ENCODE results near the gene NCOA1.

Gene NCOA1

DNA sequence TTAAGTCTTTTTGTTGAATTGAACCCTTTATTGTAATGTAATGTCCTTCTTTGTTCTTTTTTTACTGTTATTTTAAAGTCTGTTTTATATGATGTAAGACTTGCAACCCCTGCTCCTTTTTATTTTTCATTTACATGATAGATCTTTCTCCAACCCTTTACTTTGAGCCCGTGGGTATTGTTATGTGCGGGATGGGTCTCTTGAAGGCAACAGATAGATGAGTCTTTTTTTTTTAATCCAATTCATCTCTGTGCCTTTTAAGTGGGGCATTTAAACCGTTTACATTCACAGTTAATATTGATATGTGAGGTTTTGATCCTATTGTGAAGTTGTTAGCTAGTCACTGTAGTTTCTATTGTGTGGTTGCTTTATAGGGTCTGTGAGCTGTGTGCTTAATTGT lies 120.6 kb downstream of the NCOA1 start:
- Histone ChIP-seq H3K9me3 (ENCODE audit: control insufficient read depth, low read length) (no peaks in the 10 kb centered on the region), H3K4me1 (ENCODE audit: control insufficient read depth, insufficient read depth, low read length, poor library complexity, severe bottlenecking) (no peaks in the 10 kb centered on the region), H3K27ac (ENCODE audit: low read depth, low read length, severe bottlenecking) (no peak overlapping the region), H3K36me3 (ENCODE audit: control insufficient read depth, insufficient read depth, low read length) (no peaks in the 10 kb centered on the region), H3K4me3 (ENCODE audit: extremely low read depth, insufficient read depth, low read length, poor library complexity, severe bottlenecking) (no peak overlapping the region)
- no CpG with 5 or more reads among the region's 3 CpGs for WGBS, 2 experiments (ENCODE audit: insufficient coverage in 2 of 2)

DNA sequence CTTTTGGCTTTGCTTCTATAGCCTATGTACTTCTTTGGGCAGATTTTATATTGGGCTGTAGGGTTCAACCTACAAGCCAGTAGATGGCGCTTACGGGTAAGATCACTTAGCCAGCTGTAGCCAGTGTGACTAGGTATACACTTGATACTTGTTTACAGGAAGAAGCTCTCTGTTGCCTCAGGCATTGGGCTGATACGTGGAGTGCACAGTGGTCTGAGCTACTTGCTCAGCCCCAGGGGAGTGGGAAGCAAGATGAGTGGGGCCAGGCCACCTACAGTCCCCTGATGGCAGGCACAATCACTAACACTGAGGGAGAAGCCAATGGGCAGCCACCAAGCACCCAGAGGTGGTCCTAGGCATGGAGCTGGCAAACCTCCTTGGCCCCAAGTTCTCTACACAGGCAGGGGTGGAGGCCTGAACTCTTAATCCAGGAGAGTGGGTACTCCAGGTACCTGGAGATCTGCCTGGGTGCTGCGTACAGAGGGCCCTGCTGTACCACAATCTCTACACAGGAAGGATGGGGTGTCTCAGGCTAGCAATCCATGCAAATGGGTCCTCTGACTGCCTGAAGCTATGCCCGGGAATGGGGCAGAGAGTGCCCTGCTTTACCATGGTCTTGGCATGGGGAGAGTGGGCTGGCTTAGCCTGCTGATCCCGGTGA lies 122.2 kb downstream of the NCOA1 start:
- no peaks in the 10 kb centered on the region for H3K36me3 ChIP-seq (ENCODE audit: control insufficient read depth, insufficient read depth, low read length)

DNA sequence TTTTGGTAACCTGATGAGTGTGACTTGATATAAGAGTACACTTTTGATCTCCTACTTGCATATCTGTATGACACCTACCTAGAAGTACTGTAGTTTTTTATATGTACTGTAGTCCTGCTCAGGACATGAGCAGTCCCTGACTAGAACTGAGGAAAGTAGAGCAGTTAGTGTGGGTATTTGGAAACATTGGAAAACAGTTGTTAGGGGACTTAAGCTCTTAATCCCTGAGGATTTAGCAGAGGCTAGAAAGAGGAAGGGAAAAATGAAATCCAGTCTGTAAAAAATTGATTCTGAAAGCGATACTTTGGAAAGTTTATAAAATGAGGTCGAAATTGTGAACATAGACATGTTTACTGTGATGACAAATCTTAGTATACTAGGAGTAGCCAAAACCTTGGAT lies 125.6 kb downstream of the NCOA1 start:
- Histone ChIP-seq H3K27ac (ENCODE audit: low read depth, low read length, severe bottlenecking) (no peak overlapping the region), H3K36me3 (ENCODE audit: control insufficient read depth, insufficient read depth, low read length) (no peaks in the 10 kb centered on the region), H3K4me1 (ENCODE audit: control insufficient read depth, insufficient read depth, low read length, poor library complexity, severe bottlenecking) (no peaks in the 10 kb centered on the region), H3K4me3 (ENCODE audit: extremely low read depth, insufficient read depth, low read length, poor library complexity, severe bottlenecking) (no peak overlapping the region), H3K9me3 (ENCODE audit: control insufficient read depth, low read length) (no peaks in the 10 kb centered on the region)
- WGBS, 2 experiments (ENCODE audit: insufficient coverage in 2 of 2) = 74 to 100% methylated on average over 1 to 2 of the region's 2 CpGs

More for the DNA sequence above, 122.2 kb downstream of the NCOA1 start:
- Histone ChIP-seq H3K9me3 (ENCODE audit: control insufficient read depth, low read length) (no peaks in the 10 kb centered on the region), H3K27ac (ENCODE audit: low read depth, low read length, severe bottlenecking) (no peak overlapping the region), H3K4me3 (ENCODE audit: extremely low read depth, insufficient read depth, low read length, poor library complexity, severe bottlenecking) (no peak overlapping the region), H3K4me1 (ENCODE audit: control insufficient read depth, insufficient read depth, low read length, poor library complexity, severe bottlenecking) (no peaks in the 10 kb centered on the region)
- WGBS, 2 experiments (ENCODE audit: insufficient coverage in 2 of 2) = 49 to 71% methylated on average over 4 to 5 of the region's 6 CpGs

DNA sequence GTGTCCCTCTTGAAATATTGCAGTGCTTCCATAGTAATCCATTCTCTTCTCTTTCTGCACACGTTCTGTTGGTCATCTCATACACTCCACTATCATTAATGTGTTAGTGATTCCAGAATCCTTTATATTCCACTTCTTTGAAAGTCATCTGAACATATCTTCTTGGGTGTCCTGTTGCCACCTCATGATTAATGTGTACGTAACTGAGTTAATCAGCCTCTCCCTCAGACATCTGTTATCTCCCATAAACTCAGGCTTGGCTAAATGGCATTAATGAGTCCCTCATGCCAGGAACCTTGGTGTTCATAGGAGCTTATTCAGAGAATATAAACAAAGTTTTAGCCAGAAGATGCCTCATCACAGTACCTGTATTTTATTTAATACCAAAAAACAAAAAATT lies 126.4 kb downstream of the NCOA1 start:
- H3K4me3 ChIP-seq (ENCODE audit: extremely low read depth, insufficient read depth, low read length, poor library complexity, severe bottlenecking) = no peak overlapping the region
- H3K4me1 ChIP-seq (ENCODE audit: control insufficient read depth, insufficient read depth, low read length, poor library complexity, severe bottlenecking) = no peaks in the 10 kb centered on the region
- no peaks in the 10 kb centered on the region for H3K9me3 ChIP-seq (ENCODE audit: control insufficient read depth, low read length)
- no peaks in the 10 kb centered on the region for H3K36me3 ChIP-seq (ENCODE audit: control insufficient read depth, insufficient read depth, low read length)
- H3K27ac ChIP-seq (ENCODE audit: low read depth, low read length, severe bottlenecking) = no peak overlapping the region
- 80 to 100% methylated on average over 1 of the region's 2 CpGs for WGBS, 2 experiments (ENCODE audit: insufficient coverage in 2 of 2)

DNA sequence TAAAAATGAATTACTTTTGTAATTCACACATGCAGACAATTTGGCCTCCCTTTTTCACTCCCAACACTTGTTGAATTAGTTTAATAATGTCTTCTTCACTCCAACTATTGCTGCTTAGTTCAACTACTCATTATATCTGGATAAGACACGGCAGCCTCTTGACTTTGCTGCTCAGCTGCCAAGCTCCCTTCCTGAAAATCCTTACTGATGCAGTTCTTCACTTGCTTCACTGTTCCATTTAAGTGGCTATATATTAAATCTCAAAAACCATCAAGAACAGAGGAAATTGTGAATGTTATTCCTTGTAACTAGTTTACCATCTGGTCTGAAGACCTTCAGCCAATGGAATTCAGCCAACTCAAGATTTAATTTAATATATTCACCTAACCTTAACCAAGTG lies 127.1 kb downstream of the NCOA1 start:
- no peak overlapping the region for H3K4me3 ChIP-seq (ENCODE audit: extremely low read depth, insufficient read depth, low read length, poor library complexity, severe bottlenecking)
- no peaks in the 10 kb centered on the region for H3K36me3 ChIP-seq (ENCODE audit: control insufficient read depth, insufficient read depth, low read length)
- no peaks in the 10 kb centered on the region for H3K9me3 ChIP-seq (ENCODE audit: control insufficient read depth, low read length)
- H3K4me1 ChIP-seq (ENCODE audit: control insufficient read depth, insufficient read depth, low read length, poor library complexity, severe bottlenecking) = no peaks in the 10 kb centered on the region
- 75% methylated on average over 1 of the region's 1 CpG; no CpG with 5 or more reads in 1 of the 2 experiments for WGBS, 2 experiments (ENCODE audit: insufficient coverage in 2 of 2)
- H3K27ac ChIP-seq (ENCODE audit: low read depth, low read length, severe bottlenecking) = no peak overlapping the region

DNA sequence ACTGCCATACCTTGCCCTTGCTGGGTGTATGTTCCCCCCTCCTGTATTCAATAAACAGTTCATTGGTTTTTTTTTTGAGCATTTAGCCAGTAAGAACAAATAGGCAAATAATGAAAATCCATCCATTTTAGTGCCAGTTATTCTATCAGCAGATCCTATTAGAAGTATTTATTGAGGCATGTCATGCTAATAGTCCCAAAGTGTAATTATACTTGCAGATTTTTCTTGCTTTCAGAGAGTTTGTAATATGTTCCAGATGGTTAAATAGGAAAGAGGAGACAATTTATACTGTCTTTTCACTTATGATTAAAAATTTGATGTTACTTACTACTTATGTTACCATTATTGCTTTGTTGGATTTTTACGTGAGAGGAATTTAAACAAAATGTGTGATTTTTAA lies 127.6 kb downstream of the NCOA1 start:
- no peak overlapping the region for H3K4me3 ChIP-seq (ENCODE audit: extremely low read depth, insufficient read depth, low read length, poor library complexity, severe bottlenecking)
- H3K36me3 ChIP-seq (ENCODE audit: control insufficient read depth, insufficient read depth, low read length) = no peaks in the 10 kb centered on the region
- H3K27ac ChIP-seq (ENCODE audit: low read depth, low read length, severe bottlenecking) = no peak overlapping the region
- WGBS, 2 experiments (ENCODE audit: insufficient coverage in 2 of 2) = no CpG with 5 or more reads among the region's 1 CpG
- H3K9me3 ChIP-seq (ENCODE audit: control insufficient read depth, low read length) = no peaks in the 10 kb centered on the region
- no peaks in the 10 kb centered on the region for H3K4me1 ChIP-seq (ENCODE audit: control insufficient read depth, insufficient read depth, low read length, poor library complexity, severe bottlenecking)

DNA sequence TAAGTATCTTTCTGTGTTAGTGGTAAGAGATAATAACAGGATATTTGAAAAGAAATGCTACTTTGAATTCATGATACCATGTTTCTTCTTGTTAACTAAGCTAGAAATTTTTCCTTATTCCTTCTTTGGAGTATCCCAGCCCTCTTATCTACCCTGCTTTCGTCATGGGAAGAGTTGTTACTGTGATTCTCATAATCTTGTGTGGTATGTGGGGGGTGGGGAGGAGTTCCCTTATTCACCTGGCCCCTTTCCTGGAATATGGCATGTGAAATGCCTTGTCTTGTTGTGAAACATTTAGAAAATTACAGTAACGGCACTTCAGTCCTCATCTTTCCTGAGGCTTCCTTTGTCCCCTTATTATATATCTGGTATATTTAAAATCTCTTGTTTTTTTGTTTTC lies 129.9 kb downstream of the NCOA1 start:
- Histone ChIP-seq H3K36me3 (ENCODE audit: control insufficient read depth, insufficient read depth, low read length) (no peaks in the 10 kb centered on the region), H3K4me1 (ENCODE audit: control insufficient read depth, insufficient read depth, low read length, poor library complexity, severe bottlenecking) (no peaks in the 10 kb centered on the region), H3K4me3 (ENCODE audit: extremely low read depth, insufficient read depth, low read length, poor library complexity, severe bottlenecking) (no peak overlapping the region), H3K9me3 (ENCODE audit: control insufficient read depth, low read length) (no peaks in the 10 kb centered on the region), H3K27ac (ENCODE audit: low read depth, low read length, severe bottlenecking) (no peak overlapping the region)
- WGBS, 2 experiments (ENCODE audit: insufficient coverage in 2 of 2) = no CpG with 5 or more reads among the region's 2 CpGs

DNA sequence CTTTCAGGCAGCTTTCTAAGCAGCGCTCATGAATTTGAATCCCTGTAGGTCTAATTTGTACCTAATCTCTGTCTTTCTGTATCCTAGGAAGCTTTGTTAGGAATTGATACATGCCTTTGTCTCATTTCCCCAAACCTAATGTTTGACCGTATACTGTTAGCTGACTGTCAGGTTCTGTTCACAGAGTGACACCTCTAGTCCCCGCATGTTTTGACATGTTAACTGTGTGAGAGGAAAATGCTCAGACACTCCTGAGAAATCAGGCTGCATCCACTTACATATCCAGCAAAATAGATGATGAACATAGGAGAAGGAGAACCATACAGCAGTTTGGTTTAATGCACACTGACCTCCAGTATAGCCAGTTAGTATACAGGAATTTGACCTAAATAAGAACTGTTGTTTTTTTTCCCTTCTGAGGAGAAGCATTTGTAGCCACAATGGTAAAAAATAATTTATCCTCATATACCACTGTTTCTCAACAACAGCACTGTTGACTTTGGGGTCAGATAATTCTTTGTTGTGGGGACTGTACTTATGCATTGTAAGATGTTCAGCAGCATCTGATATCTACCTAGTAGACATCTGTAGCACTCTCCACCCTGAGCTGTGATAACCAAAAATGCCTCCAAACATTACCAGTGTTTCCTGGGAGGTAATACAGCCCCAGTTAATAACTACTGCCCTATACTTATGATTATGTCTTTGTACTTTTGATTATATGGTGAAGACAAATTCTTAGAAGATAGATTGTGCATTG lies 130.9 kb downstream of the NCOA1 start:
- WGBS, 2 experiments (ENCODE audit: insufficient coverage in 2 of 2) = no CpG with 5 or more reads among the region's 3 CpGs
- Histone ChIP-seq H3K4me3 (ENCODE audit: extremely low read depth, insufficient read depth, low read length, poor library complexity, severe bottlenecking) (no peak overlapping the region), H3K9me3 (ENCODE audit: control insufficient read depth, low read length) (no peaks in the 10 kb centered on the region), H3K27ac (ENCODE audit: low read depth, low read length, severe bottlenecking) (no peak overlapping the region), H3K36me3 (ENCODE audit: control insufficient read depth, insufficient read depth, low read length) (no peaks in the 10 kb centered on the region), H3K4me1 (ENCODE audit: control insufficient read depth, insufficient read depth, low read length, poor library complexity, severe bottlenecking) (no peaks in the 10 kb centered on the region)

DNA sequence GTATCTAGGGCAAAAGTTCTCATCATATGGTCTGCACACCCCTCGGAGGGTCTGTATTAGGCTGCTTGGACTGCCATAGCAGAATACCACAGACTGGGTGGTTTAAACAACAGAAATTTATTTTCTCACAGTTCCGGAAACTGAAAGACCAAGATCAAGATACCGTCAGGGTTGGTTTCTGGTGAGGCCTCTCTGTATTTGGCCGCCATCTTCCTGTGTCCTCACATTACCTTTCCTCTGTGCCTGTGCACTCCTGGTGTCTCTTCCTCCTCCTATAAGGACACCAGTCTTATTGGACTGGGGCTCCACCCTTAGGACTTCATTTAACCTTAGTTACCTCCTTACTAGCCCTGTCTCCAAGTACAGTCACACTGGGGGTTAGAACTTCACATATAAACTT lies 132.5 kb downstream of the NCOA1 start:
- H3K27ac ChIP-seq (ENCODE audit: low read depth, low read length, severe bottlenecking) = no peak overlapping the region
- no peaks in the 10 kb centered on the region for H3K4me1 ChIP-seq (ENCODE audit: control insufficient read depth, insufficient read depth, low read length, poor library complexity, severe bottlenecking)
- WGBS, 2 experiments (ENCODE audit: insufficient coverage in 2 of 2) = 88 to 98% methylated on average over 3 to 4 of the region's 4 CpGs
- H3K4me3 ChIP-seq (ENCODE audit: extremely low read depth, insufficient read depth, low read length, poor library complexity, severe bottlenecking) = no peak overlapping the region
- H3K9me3 ChIP-seq (ENCODE audit: control insufficient read depth, low read length) = no peaks in the 10 kb centered on the region
- no peaks in the 10 kb centered on the region for H3K36me3 ChIP-seq (ENCODE audit: control insufficient read depth, insufficient read depth, low read length)

DNA sequence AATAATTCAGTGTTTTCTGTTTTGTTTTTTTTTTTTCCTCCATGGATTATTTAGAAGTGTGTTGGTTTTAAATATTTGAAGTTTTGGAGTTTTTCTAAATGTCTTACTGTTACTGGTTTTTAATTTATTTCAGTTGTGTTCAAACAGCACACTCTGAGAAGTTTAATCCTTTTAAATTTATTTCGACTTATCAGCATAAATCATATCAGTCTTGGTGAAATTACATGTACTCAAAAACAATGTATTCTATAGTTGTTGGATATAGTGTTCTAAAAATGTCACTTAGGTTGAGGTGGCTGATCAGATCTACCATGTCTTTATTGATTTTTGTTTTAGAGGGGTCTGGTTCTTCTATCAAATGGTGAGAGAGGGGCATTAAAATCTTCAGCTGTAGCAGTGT lies 134.7 kb downstream of the NCOA1 start:
- Histone ChIP-seq H3K36me3 (ENCODE audit: control insufficient read depth, insufficient read depth, low read length) (no peaks in the 10 kb centered on the region), H3K9me3 (ENCODE audit: control insufficient read depth, low read length) (no peaks in the 10 kb centered on the region), H3K4me1 (ENCODE audit: control insufficient read depth, insufficient read depth, low read length, poor library complexity, severe bottlenecking) (no peaks in the 10 kb centered on the region), H3K4me3 (ENCODE audit: extremely low read depth, insufficient read depth, low read length, poor library complexity, severe bottlenecking) (no peak overlapping the region), H3K27ac (ENCODE audit: low read depth, low read length, severe bottlenecking) (no peak overlapping the region)
- no CpG with 5 or more reads among the region's 1 CpG for whole genome bisulfite sequencing, 2 experiments (ENCODE audit: insufficient coverage in 2 of 2)

DNA sequence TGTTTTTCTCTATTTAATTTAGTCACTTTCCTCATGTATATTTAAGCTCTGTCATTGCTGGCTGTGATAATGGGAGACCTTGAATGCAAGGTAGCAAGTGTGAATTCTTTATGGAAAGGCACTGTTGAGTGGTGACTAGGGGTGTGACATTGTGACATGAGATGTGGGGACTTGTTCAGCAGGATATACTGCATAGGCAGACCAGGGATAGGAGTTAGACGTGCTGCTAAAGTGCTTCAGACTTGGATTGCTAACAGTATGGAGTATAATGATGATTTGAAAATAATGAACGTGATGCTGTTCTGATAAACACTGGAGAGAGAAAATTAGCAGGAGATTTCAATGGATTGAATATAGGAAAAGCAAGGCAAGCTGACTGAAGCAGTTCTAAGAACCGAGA lies 135.1 kb downstream of the NCOA1 start:
- Histone ChIP-seq H3K36me3 (ENCODE audit: control insufficient read depth, insufficient read depth, low read length) (no peaks in the 10 kb centered on the region), H3K27ac (ENCODE audit: low read depth, low read length, severe bottlenecking) (no peak overlapping the region), H3K4me1 (ENCODE audit: control insufficient read depth, insufficient read depth, low read length, poor library complexity, severe bottlenecking) (no peaks in the 10 kb centered on the region), H3K4me3 (ENCODE audit: extremely low read depth, insufficient read depth, low read length, poor library complexity, severe bottlenecking) (no peak overlapping the region), H3K9me3 (ENCODE audit: control insufficient read depth, low read length) (no peaks in the 10 kb centered on the region)
- WGBS, 2 experiments (ENCODE audit: insufficient coverage in 2 of 2) = 78 to 80% methylated on average over 3 of the region's 3 CpGs
